ENCODE data around the gene CDH22. TPM values are rescaled to one million over a fixed set of nuclear protein-coding genes. Genes with fewer than 3 reads are reported as not detected.
A peak's percentile ranks its signal among the peaks of the same experiment; 100 is the strongest.

Gene CDH22
- total RNA-seq, 1 experiment from 2014 or later: not detected

- POLR2A ChIA-PET (ENCODE audit: low non-redundant PET): no interaction called here
- CTCF ChIA-PET: interaction anchor here (0.5 kb wide), 1 partner anchor 252 kb away, joined by 3 read pairs; no protein-coding TSS in a partner anchor
- intact Hi-C loops (cut with micrococcal nuclease; ENCODE audit: unreplicated experiment): no loop called here
These were observed 90.7 kb downstream of the CDH22 start for GRCh38 chr20:46217583-46217982.

DNA sequence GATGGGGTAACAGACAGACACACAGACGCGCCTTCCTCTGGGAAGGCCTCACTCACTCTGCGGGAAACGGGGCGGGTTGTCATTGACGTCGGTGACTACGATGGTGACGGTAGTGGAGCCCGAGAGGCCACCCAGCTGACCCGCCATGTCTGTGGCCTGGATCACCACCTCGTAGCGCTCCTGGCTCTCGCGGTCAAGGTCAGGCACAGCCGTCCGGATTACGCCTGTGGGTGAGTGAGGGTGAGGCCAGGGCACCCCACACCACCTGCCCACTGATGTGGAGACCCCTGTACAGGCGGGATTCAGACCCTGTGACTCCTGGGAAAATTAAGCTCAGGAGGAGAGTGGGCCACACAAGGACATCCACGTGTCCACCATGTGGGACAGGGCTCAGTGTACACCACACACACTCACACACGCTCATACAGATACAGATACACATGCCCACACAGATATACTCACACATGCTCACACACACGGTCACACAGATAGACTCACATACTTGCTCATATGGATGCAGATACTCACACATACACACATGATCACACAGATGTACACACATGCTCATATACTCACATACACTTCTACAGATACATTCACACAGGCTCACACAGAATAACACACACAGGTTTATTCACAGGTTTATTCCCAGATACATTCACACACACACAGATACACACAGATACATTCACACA lies 91.4 kb downstream of the CDH22 start:
- Histone ChIP-seq H3K9me3 (ENCODE audit: low read depth, low read length, poor library complexity, severe bottlenecking) (no peaks in the 10 kb centered on the region), H3K27ac (ENCODE audit: low read depth, low read length, poor library complexity, severe bottlenecking) (no peak overlapping the region), H3K36me3 (ENCODE audit: insufficient read depth, low read length, poor library complexity, severe bottlenecking) (no peaks in the 10 kb centered on the region), H3K4me3 (ENCODE audit: low read depth, low read length, poor library complexity, severe bottlenecking) (no peak overlapping the region), H3K27me3 (replicated peaks; ENCODE audit: insufficient read depth, low read depth, low read length, poor library complexity) (no peaks in the 10 kb centered on the region), H3K4me1 (ENCODE audit: insufficient read depth, low read length, poor library complexity, severe bottlenecking) (no peaks in the 10 kb centered on the region)
- POLR2A ChIA-PET (ENCODE audit: low non-redundant PET): no interaction called here
- CTCF ChIA-PET: no interaction called here
- no peak for DNase-seq (ENCODE audit: low spot score)
- intact Hi-C loops (cut with micrococcal nuclease; ENCODE audit: unreplicated experiment): no loop called here
- BruUV-seq (replicated peaks): no TSS peak
- no peak for TF ChIP-seq EZH2 (IDR thresholded peaks at IDR 0.05; ENCODE audit: borderline replicate concordance, low read depth, low read length, poor library complexity, severe bottlenecking)
- no peak for TF ChIP-seq CTCF (conservative IDR thresholded peaks at IDR 0.05; ENCODE audit: low read depth, low read length)

More at GRCh38 chr20:46217583-46217982, 90.7 kb downstream of the CDH22 start:
- Histone ChIP-seq H3K9me3 (ENCODE audit: low read depth, low read length, poor library complexity, severe bottlenecking) (no peaks in the 10 kb centered on the region), H3K36me3 (ENCODE audit: insufficient read depth, low read length, poor library complexity, severe bottlenecking) (no peaks in the 10 kb centered on the region), H3K4me1 (ENCODE audit: insufficient read depth, low read length, poor library complexity, severe bottlenecking) (no peaks in the 10 kb centered on the region), H3K27ac (ENCODE audit: low read depth, low read length, poor library complexity, severe bottlenecking) (no peak overlapping the region), H3K27me3 (replicated peaks; ENCODE audit: insufficient read depth, low read depth, low read length, poor library complexity) (no peaks in the 10 kb centered on the region), H3K4me3 (ENCODE audit: low read depth, low read length, poor library complexity, severe bottlenecking) (no peak overlapping the region)
- BruUV-seq (replicated peaks): no TSS peak
- DNase-seq (ENCODE audit: low spot score): no peak
- no peak for TF ChIP-seq EZH2 (IDR thresholded peaks at IDR 0.05; ENCODE audit: borderline replicate concordance, low read depth, low read length, poor library complexity, severe bottlenecking)
- no peak for TF ChIP-seq CTCF (conservative IDR thresholded peaks at IDR 0.05; ENCODE audit: low read depth, low read length)

- TF ChIP-seq CTCF (conservative IDR thresholded peaks at IDR 0.05; ENCODE audit: low read depth, low read length) (no peak), EZH2 (IDR thresholded peaks at IDR 0.05; ENCODE audit: borderline replicate concordance, low read depth, low read length, poor library complexity, severe bottlenecking) (no peak)
- Histone ChIP-seq H3K4me3 (ENCODE audit: low read depth, low read length, poor library complexity, severe bottlenecking) (no peak overlapping the region), H3K36me3 (ENCODE audit: insufficient read depth, low read length, poor library complexity, severe bottlenecking) (no peaks in the 10 kb centered on the region), H3K9me3 (ENCODE audit: low read depth, low read length, poor library complexity, severe bottlenecking) (no peaks in the 10 kb centered on the region), H3K27ac (ENCODE audit: low read depth, low read length, poor library complexity, severe bottlenecking) (no peak overlapping the region), H3K27me3 (replicated peaks; ENCODE audit: insufficient read depth, low read depth, low read length, poor library complexity) (peaks cover under 1% of the 10 kb centered on the region), H3K4me1 (ENCODE audit: insufficient read depth, low read length, poor library complexity, severe bottlenecking) (no peaks in the 10 kb centered on the region)
- no TSS peak for BruUV-seq (replicated peaks)
- ChIA-PET CTCF (no interaction called here), POLR2A (ENCODE audit: low non-redundant PET) (no interaction called here)
- peak; percentile 72 for DNase-seq (ENCODE audit: low spot score)
- intact Hi-C loops (cut with micrococcal nuclease; ENCODE audit: unreplicated experiment): no loop called here
These were observed 92.2 kb downstream of the CDH22 start for GRCh38 chr20:46215913-46216707.

Data from A673 (cell line).